Fibroblast of mammary gland (primary cell): Measurements from ENCODE around the gene CTIF.
"Not testable (repeated sequence)": the region's sequence is repeated elsewhere in the genome, so short reads cannot be mapped to it uniquely, and the experiment has no call there.

Source experiments
- DNase-seq: peaks from one replicate; pipeline ENCODE4 v3.0.0-alpha.2; 2010; ENCODE audit warnings: low read depth
- H3K4me3 ChIP-seq: 2 replicates; pipeline ENCODE4 v1.5.1; 2011; ENCODE audit warnings: low read depth, mild to moderate bottlenecking, low read length, moderate library complexity; ENCODE audit not compliant: control insufficient read depth
- TF ChIP-seq, protein P1 (sequence below): conservative IDR thresholded peaks from 2 replicates; pipeline ENCODE4 v1.5.1; 2011; ENCODE audit warnings: low read depth, low read length, inconsistent platforms; ENCODE audit not compliant: control insufficient read depth, insufficient read depth

CTIF gene

DNA sequence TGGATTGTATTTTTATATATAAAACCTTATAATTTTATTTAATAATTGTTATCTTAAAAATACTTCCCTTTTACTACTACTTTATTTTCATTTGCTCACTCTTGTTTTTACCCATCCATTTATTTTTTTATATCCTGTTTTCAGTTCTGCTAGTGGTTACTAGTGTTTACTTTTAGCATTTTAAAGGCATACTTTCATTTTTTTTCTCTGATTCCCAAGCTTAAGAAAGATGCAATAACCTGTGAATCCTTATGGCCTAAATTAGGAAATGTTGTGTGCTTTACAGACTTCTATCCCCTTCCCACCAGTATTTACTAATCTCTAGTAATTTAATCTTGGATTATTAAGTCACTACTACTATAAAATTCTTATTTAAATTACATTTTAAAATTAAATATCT lies 272.0 kb downstream of the CTIF start:
- no peak for DNase-seq
- TF ChIP-seq, protein P1, sequence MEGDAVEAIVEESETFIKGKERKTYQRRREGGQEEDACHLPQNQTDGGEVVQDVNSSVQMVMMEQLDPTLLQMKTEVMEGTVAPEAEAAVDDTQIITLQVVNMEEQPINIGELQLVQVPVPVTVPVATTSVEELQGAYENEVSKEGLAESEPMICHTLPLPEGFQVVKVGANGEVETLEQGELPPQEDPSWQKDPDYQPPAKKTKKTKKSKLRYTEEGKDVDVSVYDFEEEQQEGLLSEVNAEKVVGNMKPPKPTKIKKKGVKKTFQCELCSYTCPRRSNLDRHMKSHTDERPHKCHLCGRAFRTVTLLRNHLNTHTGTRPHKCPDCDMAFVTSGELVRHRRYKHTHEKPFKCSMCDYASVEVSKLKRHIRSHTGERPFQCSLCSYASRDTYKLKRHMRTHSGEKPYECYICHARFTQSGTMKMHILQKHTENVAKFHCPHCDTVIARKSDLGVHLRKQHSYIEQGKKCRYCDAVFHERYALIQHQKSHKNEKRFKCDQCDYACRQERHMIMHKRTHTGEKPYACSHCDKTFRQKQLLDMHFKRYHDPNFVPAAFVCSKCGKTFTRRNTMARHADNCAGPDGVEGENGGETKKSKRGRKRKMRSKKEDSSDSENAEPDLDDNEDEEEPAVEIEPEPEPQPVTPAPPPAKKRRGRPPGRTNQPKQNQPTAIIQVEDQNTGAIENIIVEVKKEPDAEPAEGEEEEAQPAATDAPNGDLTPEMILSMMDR, result no peak
- no peak overlapping the region for H3K4me3 ChIP-seq

DNA sequence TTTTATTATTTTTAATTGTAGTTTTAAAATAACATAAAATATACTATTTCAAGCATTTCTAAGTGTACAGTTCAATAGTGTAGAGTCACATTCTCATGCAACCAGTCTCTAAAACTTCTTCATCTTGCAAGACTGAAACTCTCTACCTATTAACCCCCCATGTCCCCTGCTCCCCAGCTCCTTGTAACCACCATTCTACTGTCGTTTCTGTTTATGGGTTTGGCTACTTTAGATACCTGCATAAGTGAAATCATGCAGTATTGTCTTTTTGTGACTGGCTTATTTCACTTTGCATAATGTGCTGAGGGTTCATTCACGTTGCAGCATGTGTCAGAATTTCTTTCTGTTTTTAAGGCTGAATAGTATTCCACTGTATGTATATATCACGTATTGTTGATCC lies 272.6 kb downstream of the CTIF start:
- DNase-seq, result no peak
- TF ChIP-seq, protein P1, result no peak
- H3K4me3 ChIP-seq, result no peak overlapping the region

DNA sequence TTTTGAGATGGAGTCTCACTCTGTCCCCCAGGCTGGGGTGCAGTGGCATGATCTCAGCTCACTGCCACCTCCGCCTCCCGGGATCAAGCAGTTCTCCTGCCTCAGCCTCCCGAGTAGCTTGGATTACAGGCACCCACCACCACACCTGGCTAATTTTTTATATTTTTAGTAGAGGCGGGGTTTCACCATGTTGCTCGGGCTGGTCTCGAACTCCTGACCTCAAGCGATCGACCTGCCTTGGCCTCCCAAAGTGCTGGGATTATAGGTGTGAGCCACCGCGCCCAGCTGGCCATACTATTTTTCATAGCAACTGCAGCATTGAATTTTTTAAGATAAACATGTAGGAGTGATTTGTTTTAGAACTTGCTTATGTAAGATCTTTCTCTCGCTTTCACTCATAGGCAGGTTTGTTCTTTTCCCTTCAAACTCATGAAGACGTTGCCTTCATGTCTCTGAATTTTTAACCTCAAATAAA lies 273.2 kb downstream of the CTIF start:
- not testable (repeated sequence) for H3K4me3 ChIP-seq, DNase-seq

DNA sequence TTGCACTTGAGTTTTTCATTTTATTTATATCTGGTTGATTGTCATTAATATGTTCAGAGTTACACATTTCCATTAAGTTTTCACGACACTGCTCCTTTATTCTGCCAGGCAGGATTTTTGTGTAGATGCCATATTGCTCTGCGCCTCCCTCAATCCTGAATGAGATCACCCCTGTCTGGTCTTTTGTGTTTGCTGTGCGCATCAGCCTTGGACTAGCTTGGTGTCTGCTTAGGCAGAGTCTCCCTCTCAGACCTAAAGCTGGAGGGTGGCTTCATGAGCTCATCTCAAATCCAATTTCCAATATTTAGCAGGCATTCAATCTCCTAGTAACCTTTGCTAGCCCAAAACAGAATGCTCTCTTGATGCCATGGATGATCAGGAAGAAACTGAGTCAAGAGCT lies 274.5 kb downstream of the CTIF start:
- no peak for DNase-seq
- H3K4me3 ChIP-seq, result no peak overlapping the region
- TF ChIP-seq, protein P1, result no peak

DNA sequence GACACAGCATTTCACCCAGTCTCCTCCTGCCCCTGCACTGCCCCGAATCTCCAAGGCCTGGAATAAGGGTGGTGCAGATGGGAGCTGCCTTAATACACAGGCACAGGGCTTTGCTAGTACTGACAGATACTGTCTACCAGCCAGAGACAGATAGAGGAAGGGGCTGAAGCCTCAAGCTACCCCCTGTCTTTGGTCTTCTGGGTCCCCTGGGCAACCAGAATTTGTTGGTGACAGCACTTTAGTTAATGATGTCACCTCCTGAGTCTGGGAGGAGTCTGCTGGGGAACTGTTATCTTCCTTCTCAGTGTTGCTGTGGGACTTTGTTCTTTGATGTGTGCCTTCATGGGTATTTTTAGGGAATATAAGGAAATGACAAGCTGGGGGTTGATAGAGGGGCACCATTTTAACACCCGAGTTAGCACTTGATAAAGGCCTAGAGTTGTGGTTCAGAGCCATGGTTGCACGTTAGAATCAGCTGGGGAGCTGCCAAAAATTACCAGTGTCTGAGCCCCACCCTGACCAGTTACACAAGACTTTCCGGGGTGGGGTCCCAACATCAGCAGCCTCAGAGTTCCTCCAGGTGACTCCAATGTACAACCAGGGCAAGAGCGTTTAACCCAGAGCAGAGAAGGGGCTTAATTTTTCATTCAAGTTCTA lies 275.1 kb downstream of the CTIF start:
- no peak overlapping the region for H3K4me3 ChIP-seq
- TF ChIP-seq, protein P1, result no peak
- no peak for DNase-seq

DNA sequence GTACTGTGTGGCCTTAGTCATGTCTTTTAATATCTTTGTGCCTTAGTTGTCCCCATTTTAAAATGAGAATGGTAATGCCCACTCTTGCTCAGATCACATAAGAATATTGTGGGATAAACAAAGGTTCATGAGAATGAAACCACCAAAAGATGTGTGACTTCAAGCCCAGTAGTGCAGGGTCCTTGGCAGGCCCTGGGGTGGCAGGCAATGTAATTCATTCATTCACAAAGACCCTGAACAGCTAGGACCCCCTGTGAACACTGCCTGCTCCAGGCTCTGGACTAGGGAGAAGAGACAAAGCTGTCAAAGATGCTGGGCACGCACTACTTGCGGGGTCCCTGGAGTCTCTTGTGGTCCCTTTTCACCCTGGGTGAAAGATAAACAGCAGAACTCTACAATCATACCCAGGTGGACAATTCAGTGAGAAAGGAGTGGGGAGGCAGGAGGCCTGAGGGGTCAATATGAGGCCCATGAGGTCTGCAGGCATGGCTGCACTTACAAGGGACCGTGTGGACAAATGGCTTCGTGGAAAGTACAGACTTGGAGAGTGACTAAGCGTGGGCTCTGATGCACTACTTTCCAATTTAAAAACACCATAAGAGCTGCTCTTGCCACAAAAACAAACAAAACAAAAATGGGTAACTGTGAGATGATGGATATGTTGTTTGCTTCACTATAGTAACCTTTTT lies 275.8 kb downstream of the CTIF start:
- no peak for DNase-seq
- H3K4me3 ChIP-seq, result no peak overlapping the region
- TF ChIP-seq, protein P1, result no peak

DNA sequence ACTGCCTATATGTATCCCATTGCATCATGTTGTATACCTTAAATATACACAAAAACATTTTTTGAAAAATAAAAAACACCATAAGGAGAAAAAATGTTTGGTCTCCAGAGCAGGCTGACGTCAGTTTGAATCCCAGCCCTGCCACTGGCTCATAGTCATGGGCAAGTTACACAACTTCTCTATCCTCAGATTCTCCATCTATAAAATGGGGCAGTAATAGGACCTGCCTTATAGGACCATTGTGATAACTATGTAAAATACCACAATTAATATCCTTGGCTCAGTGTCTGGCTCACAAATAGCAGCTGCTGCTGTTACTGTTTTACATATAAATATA lies 276.3 kb downstream of the CTIF start:
- DNase-seq, result no peak
- H3K4me3 ChIP-seq, result no peak overlapping the region
- TF ChIP-seq, protein P1, result no peak
